SH-SY5Y (cell line): ENCODE results near the gene KLK6.

Source experiments
- GATA2 ChIP-seq: IDR thresholded peaks from 2 replicates; pipeline ENCODE4 v1.6.1; 2011; ENCODE audit warnings: mild to moderate bottlenecking, low read depth, low read length
- GATA3 ChIP-seq: IDR thresholded peaks from 2 replicates; pipeline ENCODE4 v1.6.1; 2011; ENCODE audit warnings: low read depth, mild to moderate bottlenecking, low read length, moderate library complexity

KLK6 gene

GRCh38 chr19:50912102-50912599 lies 57.2 kb downstream of the KLK6 start:
- TF ChIP-seq GATA2 (no peak), GATA3 (no peak)

DNA sequence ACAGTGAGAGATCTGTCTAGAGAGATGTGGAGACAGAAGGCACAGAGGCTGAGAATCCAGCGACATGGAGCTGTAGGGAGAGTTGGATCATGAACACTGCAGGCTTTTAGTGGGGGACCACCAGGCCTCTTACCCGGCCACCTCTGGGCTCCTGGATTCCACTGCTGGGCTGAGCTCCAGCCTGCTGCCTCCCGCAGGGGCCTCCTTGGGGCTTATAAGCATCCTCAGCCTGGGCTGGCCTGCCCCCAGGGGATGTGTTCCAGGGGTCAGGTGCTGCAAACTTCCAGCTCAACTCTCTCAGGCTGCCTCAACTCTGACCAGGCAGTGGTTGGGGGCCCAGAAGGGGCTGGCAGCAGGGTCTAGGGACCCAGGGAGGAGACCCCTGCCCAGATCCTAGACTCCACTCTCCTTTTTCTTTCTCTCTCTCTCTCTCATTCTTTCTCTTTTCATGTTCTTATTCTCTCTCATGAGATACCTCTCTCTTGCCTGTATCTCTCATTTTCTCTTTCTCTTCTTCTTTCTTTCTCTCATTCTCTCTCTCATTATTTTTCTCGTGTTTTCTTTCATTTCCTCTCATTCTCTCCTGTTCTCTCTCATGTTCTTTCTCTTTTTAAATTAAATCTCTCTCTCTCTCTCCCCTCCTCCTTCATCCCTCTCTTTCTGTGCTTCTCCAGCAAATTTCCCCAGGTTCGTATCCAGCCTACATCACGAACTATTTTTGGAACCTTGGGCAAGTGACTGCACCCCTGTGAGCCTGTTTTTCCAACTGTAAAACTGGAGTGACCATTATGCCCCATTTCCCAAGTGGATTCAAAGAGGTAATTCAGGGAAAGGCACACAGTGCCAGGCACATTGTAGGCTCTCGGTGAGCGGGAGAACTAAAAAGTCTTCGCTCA lies 57.9 kb downstream of the KLK6 start, which contains the start of gene KLK4:
Gene KLK4 (minus strand): TSS at position 190 of the 896 bp plus-strand sequence. CDS start 657 bp downstream, outside the sequence.
- no peak for TF ChIP-seq GATA2
- no peak for TF ChIP-seq GATA3

DNA sequence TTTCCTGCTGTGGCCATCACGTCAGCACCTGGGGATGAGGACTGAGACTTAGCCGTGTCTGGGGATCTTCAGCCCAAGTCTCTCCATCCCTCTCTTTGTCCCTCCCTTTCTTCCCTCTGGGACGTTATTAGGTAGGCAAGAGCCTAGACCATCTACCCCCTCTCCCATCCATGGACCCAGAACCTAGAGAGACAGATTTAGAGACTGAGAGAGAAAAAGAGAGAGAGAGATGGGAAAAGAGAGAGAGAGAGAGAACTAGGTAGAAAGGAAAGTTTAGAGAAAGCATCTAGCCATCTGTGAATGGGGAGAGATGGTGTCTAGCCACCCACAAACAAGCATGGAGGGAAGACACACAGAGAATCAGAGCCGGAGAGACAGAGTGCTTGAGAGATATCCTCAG lies 58.7 kb downstream of the KLK6 start:
- TF ChIP-seq GATA3 (no peak), GATA2 (no peak)

- TF ChIP-seq GATA3 (no peak), GATA2 (no peak)
Measured at GRCh38 chr19:50909240-50910070, 59.9 kb downstream of the KLK6 start.
